Measurements from ENCODE around the gene VPS37C. TPM values are rescaled to one million over a fixed set of nuclear protein-coding genes. Genes with fewer than 3 reads are reported as not detected.
"Not testable (repeated sequence)": the region's sequence is repeated elsewhere in the genome, so short reads cannot be mapped to it uniquely, and the experiment has no call there.

VPS37C gene
- polyA plus RNA-seq, 4 donors, result 15.6 to 22.2 (median 20.9) TPM

DNA sequence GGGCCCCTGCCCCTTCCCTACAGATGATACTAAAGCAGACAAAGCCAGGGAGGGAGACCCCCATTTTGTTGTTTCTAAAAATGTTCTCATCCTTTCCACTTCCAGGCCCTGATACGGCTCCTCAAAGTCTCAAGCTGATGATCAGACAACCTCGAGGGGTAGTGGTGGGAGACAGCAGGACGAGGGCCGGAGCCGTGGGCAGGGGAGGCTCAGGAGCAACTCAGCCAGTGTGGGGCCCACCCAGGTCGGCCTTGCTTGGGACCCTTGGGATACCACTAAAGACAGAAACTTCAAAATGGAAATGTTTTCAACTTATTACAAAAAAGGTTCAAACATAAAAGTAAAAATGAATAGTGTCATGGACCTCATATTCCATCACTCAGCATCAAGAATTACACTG, 15.2 kb upstream of the VPS37C start:
- DNase-seq (ENCODE audit: low read depth in 4 of 4, low spot score in 2 of 4), result no peak

DNA sequence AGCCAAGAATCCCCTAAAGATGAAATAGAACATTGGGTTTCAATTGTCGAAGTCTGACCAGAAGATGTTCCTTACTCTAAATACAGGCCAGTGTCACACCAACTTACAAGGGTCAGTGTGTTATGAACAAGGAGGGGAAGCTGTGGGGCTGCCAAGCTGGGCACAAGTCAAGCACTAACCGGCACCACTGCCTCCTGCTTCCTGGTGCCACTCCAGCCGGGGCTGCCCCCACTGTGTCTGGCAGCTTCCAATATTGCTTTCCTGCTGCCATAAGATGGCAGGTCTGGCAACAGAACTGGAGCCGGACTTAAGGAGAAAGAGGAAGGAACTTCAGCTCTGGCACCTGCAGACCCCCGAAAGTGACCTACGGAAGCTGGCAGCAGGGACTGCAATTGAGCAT, 13.7 kb upstream of the VPS37C start:
- DNase-seq (ENCODE audit: low read depth in 4 of 4, low spot score in 2 of 4), result no peak

- DNase-seq (ENCODE audit: low read depth in 4 of 4, low spot score in 2 of 4), result no peak
These were observed 13.0 kb upstream of the VPS37C start for GRCh38 chr11:61174273-61174672.

- no peak for DNase-seq (ENCODE audit: low read depth in 4 of 4, low spot score in 2 of 4)
These were observed 12.2 kb upstream of the VPS37C start for GRCh38 chr11:61173456-61173855.

- DNase-seq (ENCODE audit: low read depth in 4 of 4, low spot score in 2 of 4), result no peak
These were observed 11.7 kb upstream of the VPS37C start for GRCh38 chr11:61172888-61173287.

- DNase-seq (ENCODE audit: low read depth in 4 of 4, low spot score in 2 of 4), result no peak
These were observed 11.1 kb upstream of the VPS37C start for GRCh38 chr11:61172356-61172755.

- DNase-seq (ENCODE audit: low read depth in 4 of 4, low spot score in 2 of 4), result no peak
These were observed 10.7 kb upstream of the VPS37C start for GRCh38 chr11:61171907-61172306.

- no peak for DNase-seq (ENCODE audit: low read depth in 4 of 4, low spot score in 2 of 4)
These were observed 9.3 kb upstream of the VPS37C start for GRCh38 chr11:61170566-61170965.

GRCh38 chr11:61168800-61169199, 7.6 kb upstream of the VPS37C start:
- DNase-seq (ENCODE audit: low read depth in 4 of 4, low spot score in 2 of 4), result no peak

DNA sequence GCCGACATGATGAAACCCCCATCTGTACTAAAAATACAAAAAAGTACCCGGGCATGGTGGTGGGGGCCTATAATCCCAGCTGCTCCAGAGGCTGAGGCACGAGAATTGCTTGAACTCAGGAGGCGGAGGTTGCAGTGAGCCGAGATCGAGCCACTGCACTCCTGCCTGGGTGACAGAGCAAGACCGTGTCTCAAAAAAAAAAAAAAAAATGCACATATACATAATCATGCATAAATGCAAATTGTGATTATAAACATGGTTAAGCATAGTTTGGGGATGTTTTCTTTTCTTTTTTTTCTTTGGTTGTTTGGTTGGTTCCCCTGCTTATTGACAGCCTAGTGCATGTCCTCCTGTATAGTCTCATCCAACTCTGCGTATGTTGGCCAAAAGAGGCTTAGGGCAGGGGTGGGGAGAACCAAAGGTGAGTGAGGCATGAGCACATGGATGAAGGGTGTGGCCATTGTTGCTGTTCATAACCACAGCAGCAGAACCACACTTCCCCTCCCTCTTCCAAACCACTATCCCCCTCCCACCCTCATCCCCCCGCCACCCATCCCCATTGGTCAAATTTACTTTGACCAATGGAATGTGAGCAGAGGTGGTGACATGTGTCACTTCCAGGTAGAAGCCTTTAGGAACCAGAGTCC, 6.9 kb upstream of the VPS37C start:
- no peak for DNase-seq (ENCODE audit: low read depth in 4 of 4, low spot score in 2 of 4)

- not testable (repeated sequence) for DNase-seq (ENCODE audit: low read depth in 4 of 4, low spot score in 2 of 4)
These were observed 5.1 kb upstream of the VPS37C start for GRCh38 chr11:61166331-61166730.

DNA sequence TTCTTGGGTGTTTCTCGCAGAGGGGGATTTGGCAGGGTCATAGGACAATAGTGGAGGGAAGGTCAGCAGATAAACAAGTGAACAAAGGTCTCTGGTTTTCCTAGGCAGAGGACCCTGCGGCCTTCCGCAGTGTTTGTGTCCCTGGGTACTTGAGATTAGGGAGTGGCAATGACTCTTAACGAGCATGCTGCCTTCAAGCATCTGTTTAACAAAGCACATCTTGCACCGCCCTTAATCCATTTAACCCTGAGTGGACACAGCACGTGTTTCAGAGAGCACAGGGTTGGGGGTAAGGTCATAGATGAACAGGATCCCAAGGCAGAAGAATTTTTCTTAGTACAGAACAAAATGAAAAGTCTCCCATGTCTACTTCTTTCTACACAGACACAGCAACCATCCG, 4.6 kb upstream of the VPS37C start:
- not testable (repeated sequence) for DNase-seq (ENCODE audit: low read depth in 4 of 4, low spot score in 2 of 4)

DNA sequence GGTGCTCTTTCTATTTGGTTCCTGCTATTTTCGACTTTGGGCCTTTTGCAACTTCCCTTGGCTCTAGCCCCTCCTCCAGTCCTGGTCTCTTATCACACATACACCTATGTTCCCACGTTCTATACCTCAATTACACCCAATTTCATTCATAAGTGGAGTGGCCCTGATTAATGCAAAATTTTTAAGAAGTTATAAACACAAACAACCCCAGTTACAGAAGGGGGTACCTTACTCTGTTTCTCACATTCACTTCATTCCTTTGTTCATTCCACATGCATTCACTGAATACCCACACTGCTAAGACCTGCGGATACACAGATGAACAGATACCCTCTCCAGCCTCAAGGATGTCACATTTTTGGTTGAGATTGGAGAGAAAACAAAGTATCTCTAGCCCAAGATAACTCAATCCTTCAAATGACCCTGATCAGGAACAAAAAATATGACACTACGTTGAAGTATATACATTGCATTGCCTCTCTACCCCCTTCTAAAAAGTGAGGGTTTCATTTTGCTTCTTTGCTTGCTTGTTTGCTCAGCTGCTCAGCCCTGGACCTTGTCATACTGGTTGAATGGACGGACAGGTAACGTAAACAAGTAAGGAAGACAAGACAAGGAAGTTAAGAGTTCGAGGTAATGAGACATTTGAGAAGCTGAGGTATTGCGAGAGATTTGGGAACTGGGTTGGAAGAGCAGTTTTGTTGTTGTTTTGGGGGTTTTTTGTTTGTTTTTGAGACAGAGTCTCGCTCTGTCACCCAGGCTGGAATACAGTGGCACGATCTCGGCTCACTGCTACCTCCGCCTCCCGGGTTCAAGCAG, 3.6 kb upstream of the VPS37C start:
- DNase-seq (ENCODE audit: low read depth in 4 of 4, low spot score in 2 of 4), result no peak

DNA sequence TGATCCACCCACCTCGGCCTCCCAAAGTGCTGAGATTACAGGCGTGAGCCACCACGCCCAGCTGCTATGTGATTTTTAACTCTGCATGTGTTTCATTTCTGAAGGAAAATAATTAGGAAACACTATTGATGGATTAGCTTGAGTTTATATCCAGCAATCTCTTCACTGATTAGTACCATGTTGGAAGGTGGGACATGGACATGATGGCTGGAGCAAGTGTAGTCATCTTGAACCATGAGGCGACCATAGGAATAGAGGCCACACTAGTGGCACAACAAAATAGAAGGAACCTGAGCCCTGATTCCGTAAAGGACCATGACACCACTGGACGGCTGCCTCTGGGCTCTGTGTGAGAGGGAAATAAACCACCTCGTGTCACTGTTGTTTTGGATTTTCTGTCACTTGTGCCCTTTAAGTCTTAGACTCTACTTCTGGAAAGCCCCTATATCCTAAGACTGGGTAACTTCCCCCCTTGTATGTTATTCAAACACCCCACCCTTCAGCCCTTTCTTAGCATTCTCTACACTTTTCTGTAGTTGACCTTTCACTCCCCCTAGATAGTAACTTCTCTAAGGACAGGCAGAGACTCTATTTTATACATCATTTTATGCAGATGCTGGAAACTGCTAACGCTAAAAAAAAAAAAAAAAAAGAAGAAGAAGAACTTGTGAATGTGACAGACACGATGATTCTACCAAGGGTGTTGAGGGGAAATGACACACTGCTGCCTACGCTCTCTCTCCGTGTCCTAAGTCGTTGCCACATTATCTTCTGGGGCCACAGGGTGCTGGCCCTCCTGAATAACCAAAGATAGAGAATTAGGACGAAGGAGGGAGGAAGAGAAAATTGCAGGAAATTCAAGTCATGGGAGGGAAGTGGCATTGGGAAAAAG, 2.7 kb upstream of the VPS37C start:
- no peak for DNase-seq (ENCODE audit: low read depth in 4 of 4, low spot score in 2 of 4)

DNA sequence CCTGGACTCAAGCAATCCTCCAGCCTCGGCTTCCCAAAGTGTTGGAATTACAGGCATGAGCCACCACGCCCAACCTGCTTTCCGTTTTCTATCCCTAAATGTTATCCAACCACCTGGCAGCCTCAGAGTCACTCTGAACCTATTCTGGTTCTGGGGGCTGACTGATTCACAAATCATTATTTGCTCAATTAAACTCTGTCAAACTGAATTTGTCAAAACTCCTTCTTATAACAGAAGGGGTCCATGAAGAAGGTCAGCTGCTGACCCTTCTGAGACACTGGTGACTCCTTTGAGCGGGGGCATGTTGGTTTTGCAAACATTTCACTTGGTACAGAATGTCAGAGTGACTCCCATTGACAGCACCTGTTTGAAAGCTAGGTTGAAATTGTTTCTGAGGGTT, 1.8 kb upstream of the VPS37C start:
- no peak for DNase-seq (ENCODE audit: low read depth in 4 of 4, low spot score in 2 of 4)

- DNase-seq (ENCODE audit: low read depth in 4 of 4, low spot score in 2 of 4), result no peak
These were observed 1.1 kb upstream of the VPS37C start for GRCh38 chr11:61162092-61162941.

GRCh38 chr11:61160487-61161189, 588 bp downstream of the VPS37C start:
- DNase-seq (ENCODE audit: low read depth in 4 of 4, low spot score in 2 of 4), result no peak

DNA sequence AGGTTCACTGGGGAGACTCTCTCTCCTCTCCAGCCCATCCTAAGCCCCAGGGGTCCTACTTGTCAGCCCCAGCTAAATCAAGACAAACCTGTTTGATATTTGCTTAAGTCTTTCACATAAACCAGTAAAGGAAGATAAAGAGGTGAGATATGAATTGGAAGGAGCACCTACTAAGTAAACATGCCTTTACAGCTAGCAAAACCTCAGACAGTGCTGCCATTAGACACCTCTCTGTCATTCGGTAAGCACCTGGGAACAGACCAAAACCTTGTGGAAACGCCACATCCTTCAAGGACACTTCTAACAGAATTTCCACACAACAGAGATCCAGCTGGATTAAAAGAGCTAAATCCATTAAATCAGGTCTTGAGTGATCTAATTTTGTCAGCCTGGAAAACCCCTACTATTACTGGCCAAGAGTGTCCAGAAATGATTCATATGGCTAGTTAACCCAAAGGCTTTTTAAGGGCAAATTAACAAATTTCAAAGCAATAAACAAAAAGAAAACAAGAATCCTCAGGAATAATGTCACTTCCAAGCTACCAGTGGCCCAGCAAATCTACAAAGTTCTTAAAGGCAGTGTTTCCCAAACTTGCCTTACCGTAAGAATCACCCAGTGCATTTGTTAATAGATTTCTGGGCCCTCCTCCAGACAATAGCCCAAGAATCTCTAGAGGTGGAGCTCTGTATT, 2.4 kb downstream of the VPS37C start:
- DNase-seq (ENCODE audit: low read depth in 4 of 4, low spot score in 2 of 4), result no peak

GRCh38 chr11:61157743-61158142, 3.5 kb downstream of the VPS37C start:
- no peak for DNase-seq (ENCODE audit: low read depth in 4 of 4, low spot score in 2 of 4)

All from left renal cortex interstitium (tissue), 4 donors.